Measurements from ENCODE around the gene WNT7A.

- no peak for TF ChIP-seq CTCF (IDR thresholded peaks at IDR 0.05)
- no peak for TF ChIP-seq EZH2 (IDR thresholded peaks at IDR 0.05; ENCODE audit: borderline replicate concordance, insufficient read depth, low read depth, low read length, poor library complexity, severe bottlenecking)
These were observed 84.1 kb downstream of the WNT7A start for GRCh38 chr3:13795816-13796215.

Data from B cell (primary cell).